HepG2 (cell line): ENCODE results near the gene PPM1M. TPM values are rescaled to one million over a fixed set of nuclear protein-coding genes. Genes with fewer than 3 reads are reported as not detected.

Experiments
- EED ChIP-seq: sonication (generic); formaldehyde crosslinking; IDR thresholded peaks from 2 replicates; pipeline ENCODE4 v1.5.0; 2020; ENCODE audit warnings: mild to moderate bottlenecking, missing genetic modification reagents
- HDAC2 ChIP-seq: sonication (generic); formaldehyde crosslinking; IDR thresholded peaks from 2 replicates; pipeline ENCODE4 v1.4.0; 2020; ENCODE audit warnings: missing genetic modification reagents
- HMG20A ChIP-seq: IDR thresholded peaks from 2 replicates; pipeline ENCODE4 v1.6.1; 2016; ENCODE audit warnings: borderline replicate concordance
- HMGA1 ChIP-seq: sonication (generic); formaldehyde crosslinking; conservative IDR thresholded peaks from 2 replicates; pipeline ENCODE4 v1.4.0; 2020; ENCODE audit warnings: missing genetic modification reagents
- MAF1 ChIP-seq: sonication (generic); formaldehyde crosslinking; IDR thresholded peaks from 2 replicates; pipeline ENCODE4 v1.5.0; 2020; ENCODE audit warnings: missing genetic modification reagents, borderline replicate concordance
- MED1 ChIP-seq: sonication (generic); formaldehyde crosslinking; IDR thresholded peaks from 2 replicates; pipeline ENCODE4 v1.4.0; 2020; ENCODE audit warnings: missing genetic modification reagents
- MZF1 ChIP-seq: sonication (generic); formaldehyde crosslinking; IDR thresholded peaks from 2 replicates; pipeline ENCODE4 v1.8.1; 2023; ENCODE audit warnings: mild to moderate bottlenecking, missing genetic modification reagents, borderline replicate concordance
- PAWR ChIP-seq: sonication (generic); formaldehyde crosslinking; IDR thresholded peaks from 2 replicates; pipeline ENCODE4 v1.4.0; 2020; ENCODE audit warnings: missing genetic modification reagents, mild to moderate bottlenecking, borderline replicate concordance
- SKI ChIP-seq: fragments of 450-650 bp; IDR thresholded peaks from one replicate; pipeline ENCODE4 v1.6.1; 2018; ENCODE audit warnings: mild to moderate bottlenecking; ENCODE audit not compliant: partially characterized antibody
- ZNF383 ChIP-seq: sonication (generic); formaldehyde crosslinking; IDR thresholded peaks from 2 replicates; pipeline ENCODE4 v1.4.0; 2020; ENCODE audit warnings: missing genetic modification reagents, mild to moderate bottlenecking, borderline replicate concordance
- ZNF430 ChIP-seq: sonication (generic); formaldehyde crosslinking; IDR thresholded peaks from 2 replicates; pipeline ENCODE4 v1.9.0; 2021; ENCODE audit warnings: mild to moderate bottlenecking, missing genetic modification reagents
- ZNF44 ChIP-seq: sonication (generic); formaldehyde crosslinking; IDR thresholded peaks from 2 replicates; pipeline ENCODE4 v1.5.1; 2020; ENCODE audit warnings: mild to moderate bottlenecking, missing genetic modification reagents
- ZNF567 ChIP-seq: sonication (generic); formaldehyde crosslinking; IDR thresholded peaks from 2 replicates; pipeline ENCODE4 v1.8.1; 2023; ENCODE audit warnings: mild to moderate bottlenecking, missing genetic modification reagents, borderline replicate concordance
- ZNF569 ChIP-seq: sonication (generic); formaldehyde crosslinking; IDR thresholded peaks from 2 replicates; pipeline ENCODE4 v1.5.0; 2020; ENCODE audit warnings: mild to moderate bottlenecking, missing genetic modification reagents, moderate library complexity, borderline replicate concordance
- ZNF589 ChIP-seq: sonication (generic); formaldehyde crosslinking; conservative IDR thresholded peaks from 2 replicates; pipeline ENCODE4 v1.8.0; 2022; ENCODE audit warnings: mild to moderate bottlenecking, moderate library complexity, missing genetic modification reagents
- ZNF670 ChIP-seq: sonication (generic); formaldehyde crosslinking; IDR thresholded peaks from 2 replicates; pipeline ENCODE4 v1.8.0; 2022; ENCODE audit warnings: mild to moderate bottlenecking, missing genetic modification reagents, borderline replicate concordance
- ZNF7 ChIP-seq: IDR thresholded peaks from 2 replicates; pipeline ENCODE4 v1.6.1; 2016; ENCODE audit warnings: missing biosample characterization, missing genetic modification reagents
- ZNF776 ChIP-seq: sonication (generic); formaldehyde crosslinking; IDR thresholded peaks from 2 replicates; pipeline ENCODE4 v1.4.0; 2020; ENCODE audit warnings: mild to moderate bottlenecking, missing genetic modification reagents
- ZNF83 ChIP-seq: sonication (generic); formaldehyde crosslinking; IDR thresholded peaks from 2 replicates; pipeline ENCODE4 v1.4.0; 2020; ENCODE audit warnings: missing genetic modification reagents, mild to moderate bottlenecking, borderline replicate concordance
- ZNF879 ChIP-seq: sonication (generic); formaldehyde crosslinking; IDR thresholded peaks from 2 replicates; pipeline ENCODE4 v1.8.1; 2023; ENCODE audit warnings: missing genetic modification reagents
- polyA plus RNA-seq, 8 experiments: library from polyadenylated mRNA; depleted of rRNA in 3 of 8; stranded (reverse) in 7 of 8; unstranded in 1 of 8; fragments of >200 nt; fragmentation: Illumina TruSeq in 4 of 8; extraction: Trizol in 4 of 8; gene quantifications; 2 replicates each; pipeline versions ENCODE4 v1.2.1 to v1.2.3, GENCODE V29; 2011 to 2016; ENCODE audit warnings: low read depth in 4 of 8, missing spikeins in 1 of 8, mixed read lengths in 1 of 8; ENCODE audit not compliant: insufficient read depth in 1 of 8
- total RNA-seq, 5 experiments: library from RNA; depleted of rRNA; stranded (reverse); fragments of >200 nt; fragmentation: Illumina TruSeq; extraction: Trizol; gene quantifications; 2 replicates each; pipeline ENCODE4 v1.2.3, GENCODE V29; 2016; ENCODE audit warnings: low read depth in 1 of 5
- TF ChIP-seq, protein P1 (sequence below): sonication (generic); formaldehyde crosslinking; IDR thresholded peaks from 2 replicates; pipeline ENCODE4 v1.5.1; 2020; ENCODE audit warnings: missing genetic modification reagents, mild to moderate bottlenecking, borderline replicate concordance
- TF ChIP-seq, protein P2 (sequence below): sonication (generic); formaldehyde crosslinking; conservative IDR thresholded peaks from 2 replicates; pipeline ENCODE4 v1.8.0; 2022; ENCODE audit warnings: missing genetic modification reagents
- TF ChIP-seq, protein P3 (sequence below): sonication (generic); formaldehyde crosslinking; IDR thresholded peaks from 2 replicates; pipeline ENCODE4 v1.5.0; 2020; ENCODE audit warnings: missing genetic modification reagents, mild to moderate bottlenecking, borderline replicate concordance
- TF ChIP-seq, protein P4 (sequence below): IDR thresholded peaks from 2 replicates; pipeline ENCODE4 v1.6.1; 2018; ENCODE audit warnings: missing genetic modification reagents

Gene PPM1M
- total and polyA plus RNA-seq, 2 of the 13 experiments (the other 11 are each of a cell fraction or from before 2014, with no cell fraction given) = 2.5 to 5.9 TPM

DNA sequence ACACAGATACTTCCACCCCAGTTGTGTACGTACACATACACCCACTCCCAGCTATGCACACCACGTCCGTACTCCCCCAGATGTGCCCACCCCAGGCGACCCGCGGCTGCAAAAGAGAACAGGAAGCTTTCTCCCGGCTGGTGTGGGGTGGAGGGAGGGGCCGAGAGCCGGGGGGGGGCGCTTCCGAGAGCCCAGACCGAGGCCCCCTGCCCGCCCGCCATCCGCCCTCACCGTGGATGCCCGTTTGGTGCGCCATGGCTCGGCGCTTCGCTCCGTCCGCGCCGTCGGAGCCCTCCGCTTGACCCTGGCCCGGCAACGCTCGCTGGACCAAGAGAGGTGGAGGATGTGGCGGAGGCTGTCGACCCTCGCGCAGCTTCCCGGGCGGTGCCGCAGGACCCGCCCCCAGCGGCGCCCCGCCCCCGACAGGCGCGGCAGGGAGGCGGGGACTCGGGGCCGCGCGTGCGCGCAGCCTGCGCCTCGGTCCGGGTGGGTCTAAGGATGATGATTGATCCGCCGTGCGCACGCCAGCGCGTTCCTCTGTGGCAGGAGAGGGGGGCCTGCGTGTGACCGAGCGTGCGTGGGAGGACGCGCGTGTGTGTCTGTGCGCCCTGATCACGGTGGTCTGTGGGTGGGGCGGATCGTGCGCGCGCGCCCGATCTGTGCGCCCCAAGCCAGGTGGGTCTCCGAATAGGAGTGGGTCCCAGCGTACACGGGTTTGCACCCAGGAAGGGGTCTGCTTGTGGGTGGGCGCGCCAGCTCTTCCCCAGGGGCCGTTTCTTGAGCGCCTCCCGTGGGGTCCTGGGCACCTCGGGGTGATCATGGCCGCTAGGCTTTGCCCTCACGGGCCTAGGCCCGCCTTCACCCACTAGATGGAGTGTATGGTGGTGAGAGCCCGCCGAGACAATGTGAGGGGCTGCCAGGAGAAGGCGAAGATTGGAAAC lies 6.5 kb upstream of the PPM1M start, which contains the start of gene TWF2 (continued):
- TF ChIP-seq, protein P1, sequence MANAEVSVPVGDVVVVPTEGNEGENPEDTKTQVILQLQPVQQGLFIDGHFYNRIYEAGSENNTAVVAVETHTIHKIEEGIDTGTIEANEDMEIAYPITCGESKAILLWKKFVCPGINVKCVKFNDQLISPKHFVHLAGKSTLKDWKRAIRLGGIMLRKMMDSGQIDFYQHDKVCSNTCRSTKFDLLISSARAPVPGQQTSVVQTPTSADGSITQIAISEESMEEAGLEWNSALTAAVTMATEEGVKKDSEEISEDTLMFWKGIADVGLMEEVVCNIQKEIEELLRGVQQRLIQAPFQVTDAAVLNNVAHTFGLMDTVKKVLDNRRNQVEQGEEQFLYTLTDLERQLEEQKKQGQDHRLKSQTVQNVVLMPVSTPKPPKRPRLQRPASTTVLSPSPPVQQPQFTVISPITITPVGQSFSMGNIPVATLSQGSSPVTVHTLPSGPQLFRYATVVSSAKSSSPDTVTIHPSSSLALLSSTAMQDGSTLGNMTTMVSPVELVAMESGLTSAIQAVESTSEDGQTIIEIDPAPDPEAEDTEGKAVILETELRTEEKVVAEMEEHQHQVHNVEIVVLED (CRISPR knock-in tag) = peak; percentile 51; the same call in 1 of the 2 replicates
- TF ChIP-seq, protein P2, sequence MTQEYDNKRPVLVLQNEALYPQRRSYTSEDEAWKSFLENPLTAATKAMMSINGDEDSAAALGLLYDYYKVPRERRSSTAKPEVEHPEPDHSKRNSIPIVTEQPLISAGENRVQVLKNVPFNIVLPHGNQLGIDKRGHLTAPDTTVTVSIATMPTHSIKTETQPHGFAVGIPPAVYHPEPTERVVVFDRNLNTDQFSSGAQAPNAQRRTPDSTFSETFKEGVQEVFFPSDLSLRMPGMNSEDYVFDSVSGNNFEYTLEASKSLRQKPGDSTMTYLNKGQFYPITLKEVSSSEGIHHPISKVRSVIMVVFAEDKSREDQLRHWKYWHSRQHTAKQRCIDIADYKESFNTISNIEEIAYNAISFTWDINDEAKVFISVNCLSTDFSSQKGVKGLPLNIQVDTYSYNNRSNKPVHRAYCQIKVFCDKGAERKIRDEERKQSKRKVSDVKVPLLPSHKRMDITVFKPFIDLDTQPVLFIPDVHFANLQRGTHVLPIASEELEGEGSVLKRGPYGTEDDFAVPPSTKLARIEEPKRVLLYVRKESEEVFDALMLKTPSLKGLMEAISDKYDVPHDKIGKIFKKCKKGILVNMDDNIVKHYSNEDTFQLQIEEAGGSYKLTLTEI (CRISPR knock-in tag) = no peak
- no peak for TF ChIP-seq SKI
- TF ChIP-seq HMG20A = no peak
- TF ChIP-seq MAF1 (CRISPR knock-in tag) = no peak
- TF ChIP-seq ZNF567 (CRISPR knock-in tag) = no peak
- TF ChIP-seq, protein P3, sequence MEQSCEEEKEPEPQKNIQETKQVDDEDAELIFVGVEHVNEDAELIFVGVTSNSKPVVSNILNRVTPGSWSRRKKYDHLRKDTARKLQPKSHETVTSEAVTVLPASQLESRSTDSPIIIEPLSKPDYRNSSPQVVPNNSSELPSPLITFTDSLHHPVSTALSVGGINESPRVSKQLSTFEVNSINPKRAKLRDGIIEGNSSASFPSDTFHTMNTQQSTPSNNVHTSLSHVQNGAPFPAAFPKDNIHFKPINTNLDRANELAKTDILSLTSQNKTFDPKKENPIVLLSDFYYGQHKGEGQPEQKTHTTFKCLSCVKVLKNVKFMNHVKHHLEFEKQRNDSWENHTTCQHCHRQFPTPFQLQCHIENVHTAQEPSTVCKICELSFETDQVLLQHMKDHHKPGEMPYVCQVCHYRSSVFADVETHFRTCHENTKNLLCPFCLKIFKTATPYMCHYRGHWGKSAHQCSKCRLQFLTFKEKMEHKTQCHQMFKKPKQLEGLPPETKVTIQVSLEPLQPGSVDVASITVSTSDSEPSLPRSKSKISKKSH (CRISPR knock-in tag) = peak; percentile 54; the same call in 1 of the 2 replicates
- TF ChIP-seq PAWR = no peak
- TF ChIP-seq, protein P4, sequence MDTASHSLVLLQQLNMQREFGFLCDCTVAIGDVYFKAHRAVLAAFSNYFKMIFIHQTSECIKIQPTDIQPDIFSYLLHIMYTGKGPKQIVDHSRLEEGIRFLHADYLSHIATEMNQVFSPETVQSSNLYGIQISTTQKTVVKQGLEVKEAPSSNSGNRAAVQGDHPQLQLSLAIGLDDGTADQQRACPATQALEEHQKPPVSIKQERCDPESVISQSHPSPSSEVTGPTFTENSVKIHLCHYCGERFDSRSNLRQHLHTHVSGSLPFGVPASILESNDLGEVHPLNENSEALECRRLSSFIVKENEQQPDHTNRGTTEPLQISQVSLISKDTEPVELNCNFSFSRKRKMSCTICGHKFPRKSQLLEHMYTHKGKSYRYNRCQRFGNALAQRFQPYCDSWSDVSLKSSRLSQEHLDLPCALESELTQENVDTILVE (CRISPR knock-in tag) = no peak
- peak; percentile 84 for TF ChIP-seq ZNF430 (CRISPR knock-in tag)
- TF ChIP-seq ZNF383 (CRISPR knock-in tag) = no peak
- TF ChIP-seq EED = no peak
- no peak for TF ChIP-seq ZNF589
- no peak for TF ChIP-seq ZNF569
- TF ChIP-seq MED1 (CRISPR knock-in tag) = peak; percentile 73
- TF ChIP-seq ZNF83 (CRISPR knock-in tag) = 0 out of 2 replicates have a peak, but pooled peaks have one; percentile 7
- TF ChIP-seq ZNF776 (CRISPR knock-in tag) = peak; percentile 53; the same call in 1 of the 2 replicates
- peak; percentile 38; the same call in 1 of the 2 replicates for TF ChIP-seq ZNF44
- no peak for TF ChIP-seq ZNF7
- TF ChIP-seq ZNF670 (CRISPR knock-in tag) = peak; percentile 29; the same call in 1 of the 2 replicates
- no peak for TF ChIP-seq ZNF879 (CRISPR knock-in tag)
- no peak for TF ChIP-seq HMGA1 (CRISPR knock-in tag)
- no peak for TF ChIP-seq MZF1
- TF ChIP-seq HDAC2 (CRISPR knock-in tag) = no peak
